Measurements from ENCODE around the gene LRRC32.

The LRRC32 gene

DNA sequence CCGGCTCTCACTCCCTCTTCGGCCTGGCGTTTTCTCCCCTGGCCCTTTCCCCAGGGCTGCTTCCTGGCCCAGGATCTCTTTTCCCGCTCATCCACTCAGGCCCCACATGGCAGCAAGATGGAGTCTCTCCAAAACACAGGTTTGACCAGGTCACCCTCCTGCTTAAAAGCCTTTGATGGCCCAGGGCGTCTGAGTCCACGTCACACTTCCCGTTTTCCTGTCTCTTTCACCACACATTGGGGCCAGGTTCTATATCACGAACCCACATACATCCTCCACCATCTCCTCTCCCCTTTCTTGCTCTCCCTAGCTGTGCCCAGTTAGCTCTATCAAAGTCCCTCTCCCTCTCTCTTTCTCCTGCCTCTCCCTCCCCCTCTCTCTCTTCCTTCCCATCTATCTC, 7.8 kb upstream of the LRRC32 start:
- DNase-seq (ENCODE audit: low read depth in 2 of 2): no peak

DNA sequence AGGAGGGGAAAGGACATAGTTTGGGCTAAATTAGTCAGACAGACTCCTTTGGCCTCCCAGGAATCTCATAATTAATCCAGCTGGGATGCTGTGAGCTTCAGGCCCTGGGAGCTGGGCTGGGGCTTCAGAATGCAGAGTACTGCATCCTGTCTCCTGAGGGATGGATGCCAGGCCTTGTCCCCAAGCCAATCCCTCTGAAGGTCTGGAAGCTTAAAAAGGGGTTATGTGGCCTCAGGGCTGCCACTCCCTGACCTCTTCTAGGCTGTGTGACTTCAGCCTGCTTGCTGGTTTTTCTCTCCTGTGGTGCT, 6.9 kb upstream of the LRRC32 start:
- no peak for DNase-seq (ENCODE audit: low read depth in 2 of 2)

DNA sequence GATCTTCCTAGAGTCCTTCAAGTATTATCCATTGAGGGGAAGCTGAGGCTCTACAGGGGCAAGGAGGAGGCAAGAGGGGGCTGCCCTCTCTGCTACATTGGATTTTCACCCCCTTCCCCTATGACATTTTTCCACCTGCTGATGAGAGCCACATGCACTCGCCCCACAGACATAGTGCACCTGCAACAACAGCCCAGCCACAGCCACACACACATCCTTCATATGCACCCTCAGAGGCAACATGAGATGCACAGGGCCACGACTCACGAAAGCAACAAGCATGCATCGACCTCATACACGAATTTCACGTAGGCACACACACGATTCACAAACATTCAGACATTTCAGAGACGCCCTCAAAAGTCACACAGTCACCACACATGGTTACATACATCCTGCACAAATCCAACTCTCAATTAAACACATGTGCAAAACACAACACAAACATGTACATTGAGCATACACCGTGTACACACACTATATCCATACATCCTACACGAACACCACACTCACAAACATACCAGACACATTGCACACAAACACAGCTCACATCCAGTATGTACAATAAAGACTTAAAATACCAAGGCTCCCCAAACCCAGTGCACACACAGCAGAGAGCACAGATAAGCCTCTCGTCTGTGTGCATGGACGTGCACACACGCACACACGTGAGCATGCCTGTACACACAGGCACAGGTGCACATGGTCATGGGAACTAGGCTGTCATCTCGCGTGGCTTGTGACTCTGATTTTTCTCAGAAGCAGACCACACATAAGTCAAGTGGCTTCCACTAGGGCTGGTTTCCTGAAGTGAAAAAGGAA, 6.3 kb upstream of the LRRC32 start:
- DNase-seq (ENCODE audit: low read depth in 2 of 2): no peak

DNA sequence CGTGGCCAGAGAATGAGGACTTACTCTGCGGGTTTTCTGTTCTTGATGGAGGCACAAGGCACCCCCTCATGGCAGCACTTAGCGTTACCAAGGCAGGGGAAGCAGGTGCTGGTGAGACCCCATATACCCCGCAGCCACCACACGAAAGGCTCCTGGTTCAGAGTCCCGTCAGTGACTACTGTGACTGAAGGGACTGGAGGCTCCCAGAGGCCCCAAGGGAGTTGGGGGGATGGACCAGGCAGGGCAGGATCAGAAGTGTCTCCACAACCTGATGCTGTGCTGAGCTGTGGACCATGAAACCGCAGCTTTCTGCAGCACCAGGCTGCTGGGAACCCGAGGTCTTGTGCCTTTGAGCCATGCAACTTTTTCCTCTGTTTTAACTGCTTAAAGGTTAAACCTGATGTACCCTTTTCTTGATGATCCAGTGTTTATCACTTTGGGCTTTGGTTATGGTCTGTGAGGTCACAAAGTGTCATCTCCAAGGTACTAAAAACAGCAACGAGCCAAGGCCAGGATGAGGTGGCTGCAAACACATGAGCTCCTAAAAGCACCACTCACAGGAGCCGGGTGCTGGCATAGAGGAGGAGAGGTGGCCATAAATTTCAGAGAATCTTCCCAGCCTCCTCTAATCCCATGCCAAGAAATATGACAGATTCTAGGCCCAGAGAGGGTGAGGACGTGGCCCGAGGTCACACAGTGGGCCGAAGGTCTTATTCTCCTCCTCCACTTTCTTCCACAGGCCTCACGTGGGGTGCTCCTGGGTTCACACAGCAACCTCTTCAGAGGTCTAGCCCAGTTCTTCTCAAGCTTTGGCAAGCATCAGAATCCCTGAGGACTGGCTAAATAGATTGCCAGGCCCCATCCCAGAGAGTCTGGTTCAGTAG, 4.2 kb upstream of the LRRC32 start:
- no peak for DNase-seq (ENCODE audit: low read depth in 2 of 2)

DNA sequence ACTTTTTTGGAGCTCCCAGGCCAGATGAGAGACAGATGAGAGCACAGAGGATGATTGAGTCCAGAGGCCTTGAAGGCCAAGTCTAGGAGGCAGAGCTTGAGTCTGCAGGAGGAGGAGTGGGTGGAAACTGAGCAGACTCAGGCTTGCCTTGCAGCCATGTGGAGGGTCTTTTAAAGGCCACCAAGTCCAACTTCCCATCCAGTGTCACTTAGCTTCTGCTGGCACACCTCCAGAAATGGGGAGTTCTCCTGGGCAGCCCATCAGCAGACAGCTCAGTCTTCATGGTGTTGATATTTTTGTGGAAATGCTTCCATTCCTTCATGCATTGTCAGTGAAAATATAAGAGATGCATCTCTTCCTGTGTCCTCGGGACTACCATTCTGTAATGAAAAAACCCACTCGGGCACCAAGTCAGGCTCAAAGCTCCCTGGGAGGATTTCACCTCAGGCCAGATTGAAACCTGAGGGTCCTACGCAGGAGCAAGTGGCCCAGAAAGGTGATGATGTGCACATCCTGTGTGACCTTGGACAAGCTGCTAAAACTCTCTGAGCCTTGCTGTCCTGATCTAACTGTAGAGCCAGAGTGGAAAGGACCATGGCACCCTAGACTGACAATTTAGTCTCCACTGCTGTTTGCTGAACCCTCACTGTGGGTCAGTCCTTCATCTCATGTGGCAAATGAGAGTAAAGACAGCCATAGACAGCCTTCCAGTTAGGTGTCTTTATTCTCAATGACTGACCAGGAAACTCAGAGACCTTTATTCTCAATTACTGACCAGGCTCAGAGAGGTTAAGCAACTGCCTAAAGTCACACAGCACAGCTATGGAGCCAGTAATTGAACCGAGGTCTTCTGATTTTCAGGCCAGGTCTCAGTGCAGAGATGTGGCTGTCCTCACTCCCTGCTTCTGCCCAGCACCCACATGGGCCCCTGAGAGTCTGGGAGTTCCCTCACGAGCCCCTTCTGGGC, 2.9 kb upstream of the LRRC32 start:
- DNase-seq (ENCODE audit: low read depth in 2 of 2): no peak

DNA sequence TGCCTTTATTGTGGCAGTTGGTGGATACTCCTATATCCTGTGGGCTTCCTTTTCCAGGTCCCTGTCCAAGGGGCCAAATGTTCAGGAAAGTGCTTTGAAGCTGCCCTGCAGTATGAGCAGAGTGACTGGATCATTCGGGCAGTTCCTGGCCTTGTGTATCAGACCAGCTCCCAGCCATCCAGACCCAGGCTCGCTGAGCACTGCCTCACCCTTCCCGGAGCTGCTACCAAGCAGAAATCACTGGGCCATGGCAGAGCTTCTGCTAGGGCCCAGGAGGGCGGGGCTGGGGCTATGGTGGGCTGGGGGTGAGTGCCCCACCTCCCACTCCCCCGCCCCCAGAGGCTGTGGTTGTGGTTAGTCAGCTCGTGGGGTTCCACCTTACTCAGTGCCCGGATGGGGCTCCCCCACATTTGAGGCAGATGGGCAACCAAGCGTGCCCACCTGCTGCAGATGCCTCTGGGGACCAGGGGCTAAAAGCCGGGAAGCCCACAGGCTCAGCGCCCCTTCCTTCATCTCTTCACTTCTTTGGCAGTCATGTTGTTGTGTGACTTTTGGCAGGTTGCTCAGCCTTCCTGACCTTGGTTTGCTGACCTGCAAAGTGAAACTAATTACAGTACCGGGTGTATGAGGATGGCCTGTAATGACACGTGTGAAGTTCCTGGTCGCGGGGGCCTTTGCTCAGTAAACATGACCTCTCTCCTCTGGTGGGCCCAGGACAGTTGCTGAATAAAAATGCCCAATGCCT, 2.1 kb upstream of the LRRC32 start:
- DNase-seq (ENCODE audit: low read depth in 2 of 2): peak; percentile 41 to 46

DNA sequence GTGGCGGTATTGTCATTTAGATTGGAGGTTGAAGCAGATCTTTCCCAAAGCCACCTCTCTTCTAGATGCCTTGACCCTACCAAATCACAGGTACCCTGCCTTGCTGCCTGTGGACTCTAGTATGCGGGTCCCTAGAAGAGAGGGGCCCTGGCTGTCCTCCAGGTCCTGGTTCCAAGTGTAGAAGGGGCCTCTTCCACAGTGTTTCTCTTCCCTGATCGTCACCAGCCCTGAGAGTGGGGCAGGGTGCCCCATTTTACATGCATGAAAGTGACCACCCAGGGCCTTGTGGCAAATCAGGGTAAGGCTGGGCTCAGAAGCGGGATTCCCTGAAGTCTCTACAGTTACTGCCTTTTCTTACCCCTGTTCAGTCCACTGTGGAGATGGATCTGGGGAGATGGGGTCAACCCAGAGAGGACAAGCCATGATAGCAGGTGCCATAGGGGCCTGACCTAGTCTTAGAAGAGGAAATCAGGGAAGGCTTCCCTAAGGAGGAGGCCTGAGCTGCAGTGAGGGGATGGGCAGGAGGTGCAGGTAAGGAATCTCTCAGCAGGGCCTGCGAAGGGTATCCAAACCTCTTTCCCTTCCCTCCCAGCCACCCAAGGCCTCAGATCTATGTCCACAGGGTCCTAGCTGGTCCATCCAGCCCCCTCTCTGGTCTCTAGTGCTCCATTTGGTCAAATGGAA, 1.2 kb upstream of the LRRC32 start:
- DNase-seq (ENCODE audit: low read depth in 2 of 2): no peak

DNA sequence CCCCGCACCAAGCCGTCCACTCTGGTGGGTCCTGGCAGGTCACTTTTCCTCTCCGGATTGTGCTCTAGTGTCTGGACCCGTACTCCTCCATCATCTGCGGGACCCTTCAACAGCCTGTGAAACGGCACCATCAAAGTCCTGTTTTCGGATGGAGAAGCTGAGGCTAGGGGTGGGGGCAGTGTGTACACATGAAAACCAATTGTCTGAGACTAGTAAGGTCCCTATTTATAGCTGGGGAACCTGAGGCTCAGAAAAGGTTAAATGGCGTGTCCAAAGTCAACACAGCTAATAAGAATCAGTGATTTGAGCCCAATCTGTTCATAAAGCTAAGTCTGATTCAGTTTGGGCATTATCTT, 668 bp upstream of the LRRC32 start:
- DNase-seq (ENCODE audit: low read depth in 2 of 2): no peak

DNA sequence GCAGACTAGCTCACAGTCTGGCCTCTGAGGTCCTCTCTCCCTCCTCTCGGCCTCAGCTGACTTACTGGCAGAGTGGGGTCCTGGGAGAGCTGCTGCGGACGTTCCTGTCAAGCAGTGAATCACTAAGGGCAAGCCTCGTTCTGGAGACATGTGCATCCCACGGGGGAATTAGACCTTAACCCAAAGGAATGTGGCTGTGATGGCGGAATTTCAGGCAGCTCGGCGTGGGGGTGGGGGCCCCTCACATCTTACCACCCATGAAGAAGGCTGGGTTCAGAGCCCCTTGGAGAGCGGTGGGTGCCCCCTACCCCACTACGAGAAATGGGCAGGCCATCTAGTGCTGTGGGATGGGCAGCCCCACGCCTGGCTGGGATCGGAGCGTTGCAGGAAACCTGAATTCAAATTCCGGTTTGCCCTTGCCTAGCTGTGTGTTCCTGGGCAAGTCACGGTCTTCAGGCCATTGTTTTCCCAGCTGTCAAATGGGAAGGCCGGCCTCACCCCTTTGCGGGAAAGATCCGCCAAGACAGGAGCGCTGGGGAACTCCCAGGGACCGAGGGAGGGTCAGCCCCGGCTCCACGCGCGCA, 554 bp downstream of the LRRC32 start:
- no peak for DNase-seq (ENCODE audit: low read depth in 2 of 2)

DNA sequence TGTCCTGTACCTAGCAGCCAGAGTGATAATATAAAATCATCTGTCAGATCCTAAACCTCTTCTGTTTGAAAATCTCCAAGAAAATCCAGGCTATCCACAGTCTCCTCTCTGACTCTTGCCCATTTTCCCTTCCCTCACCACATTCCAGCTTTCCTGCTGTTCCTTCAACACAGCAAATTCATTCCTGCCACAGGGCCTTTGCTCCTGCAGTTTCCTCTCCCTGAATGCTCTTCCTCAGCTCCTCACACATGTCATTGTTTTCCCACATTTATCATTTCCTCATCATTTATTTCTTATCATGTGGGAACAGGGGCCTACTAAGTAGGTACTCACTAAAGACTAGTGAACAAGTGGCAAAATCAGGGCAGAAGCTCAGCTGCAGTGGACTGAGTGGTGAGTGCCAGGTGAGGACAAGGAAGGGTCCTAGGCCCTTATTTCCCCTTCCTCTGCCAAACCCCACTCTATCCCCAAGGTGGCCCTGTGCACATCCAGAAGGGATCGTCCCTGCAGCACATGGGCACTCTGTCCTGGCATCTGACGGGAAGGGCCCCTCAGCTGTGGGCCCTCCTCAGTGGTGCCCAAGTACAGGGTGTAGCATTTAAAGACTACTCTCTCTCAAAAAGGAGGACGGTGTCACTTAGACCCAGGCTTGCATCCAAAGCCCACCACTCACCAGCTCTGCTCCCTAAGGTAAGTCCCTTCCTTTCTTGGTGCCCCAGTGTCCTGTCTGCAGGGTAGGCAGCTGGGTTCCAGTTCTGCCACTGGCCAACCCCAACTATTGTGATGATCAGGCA, 2.0 kb downstream of the LRRC32 start:
- no peak for DNase-seq (ENCODE audit: low read depth in 2 of 2)

DNA sequence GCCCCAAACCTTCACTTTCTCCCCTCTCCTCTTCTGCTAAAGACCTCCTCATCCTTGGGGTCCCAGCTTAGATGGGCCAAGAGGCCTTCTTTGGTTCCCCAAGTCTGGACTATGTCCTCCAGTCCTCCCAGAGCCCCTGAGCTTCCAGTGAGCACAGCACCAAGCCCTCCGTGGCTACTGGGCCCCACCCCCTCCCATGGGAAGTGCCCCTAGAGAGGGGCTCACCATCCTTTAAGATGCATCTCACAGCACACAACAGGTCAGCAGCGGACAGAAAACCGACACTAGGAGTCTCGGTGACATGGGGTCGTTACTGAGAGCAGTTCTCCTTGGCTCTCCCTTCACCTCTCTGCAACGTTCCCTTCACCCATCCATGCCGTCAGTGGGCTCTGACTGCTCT, 2.7 kb downstream of the LRRC32 start:
- no peak for DNase-seq (ENCODE audit: low read depth in 2 of 2)

DNA sequence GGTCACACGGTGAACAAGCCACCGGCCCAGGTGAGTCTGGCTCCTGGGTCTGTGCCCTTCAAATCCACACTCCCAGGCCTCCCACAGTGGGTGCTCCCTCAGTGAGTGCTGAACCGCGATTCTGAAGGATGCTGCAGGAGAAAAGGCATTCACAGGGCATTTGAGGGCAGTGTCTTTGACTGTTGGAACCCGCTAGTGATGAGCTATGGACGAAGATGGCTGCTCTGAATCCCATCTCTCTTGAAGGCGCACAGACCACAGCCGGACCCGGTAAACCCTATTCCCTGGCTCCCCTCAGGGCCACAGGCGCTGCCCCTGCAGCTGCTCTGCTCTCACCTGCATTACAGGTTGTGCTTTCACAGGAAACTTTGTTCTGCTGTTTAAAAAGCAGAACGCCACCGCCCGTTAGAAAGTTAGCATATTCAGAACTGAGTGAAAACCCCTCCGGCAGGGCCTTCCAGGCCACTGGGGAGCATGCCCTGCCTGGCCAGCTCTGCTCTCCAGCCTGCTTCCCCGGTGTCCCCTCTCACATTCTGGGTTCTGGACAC, 3.2 kb downstream of the LRRC32 start:
- no peak for DNase-seq (ENCODE audit: low read depth in 2 of 2)

DNA sequence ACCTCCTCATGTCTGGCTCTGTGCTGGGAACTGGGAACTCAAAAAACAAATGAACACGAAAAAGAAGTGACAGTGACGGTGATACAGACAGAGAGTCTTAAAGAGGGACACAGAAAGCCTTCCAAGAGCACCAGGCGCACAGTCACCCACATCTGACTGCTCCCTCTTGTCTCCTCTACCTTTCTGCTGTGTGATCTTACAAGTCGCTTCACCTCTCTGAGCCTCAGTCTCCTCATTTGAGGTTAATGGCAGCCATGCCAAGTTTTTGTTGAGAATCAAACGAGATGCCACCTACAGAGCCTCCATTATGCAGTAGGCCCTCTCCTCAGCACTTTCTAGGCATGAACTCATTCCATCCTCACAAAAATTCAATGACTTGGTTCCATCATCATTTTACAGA, 3.7 kb downstream of the LRRC32 start:
- DNase-seq (ENCODE audit: low read depth in 2 of 2): no peak

DNA sequence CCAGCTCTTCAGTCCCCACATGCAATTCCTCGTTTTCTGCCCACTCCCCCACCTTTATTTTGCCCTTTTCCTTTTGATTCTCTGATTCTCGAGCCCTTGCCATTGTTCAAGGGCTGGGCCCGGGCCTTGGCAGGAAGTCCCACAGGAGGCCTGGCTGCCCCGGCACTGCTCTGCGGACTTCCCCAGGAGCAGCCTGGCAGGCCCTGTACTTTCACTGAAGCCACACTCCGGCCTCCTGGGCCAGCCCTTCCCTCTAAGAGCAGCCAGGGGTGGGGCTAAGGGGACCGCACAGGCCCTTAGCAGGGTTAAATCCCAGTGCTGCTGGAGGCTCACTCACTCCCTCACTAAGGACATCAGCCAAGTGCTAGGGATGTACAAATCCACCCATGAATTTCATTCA, 4.1 kb downstream of the LRRC32 start:
- no peak for DNase-seq (ENCODE audit: low read depth in 2 of 2)

DNA sequence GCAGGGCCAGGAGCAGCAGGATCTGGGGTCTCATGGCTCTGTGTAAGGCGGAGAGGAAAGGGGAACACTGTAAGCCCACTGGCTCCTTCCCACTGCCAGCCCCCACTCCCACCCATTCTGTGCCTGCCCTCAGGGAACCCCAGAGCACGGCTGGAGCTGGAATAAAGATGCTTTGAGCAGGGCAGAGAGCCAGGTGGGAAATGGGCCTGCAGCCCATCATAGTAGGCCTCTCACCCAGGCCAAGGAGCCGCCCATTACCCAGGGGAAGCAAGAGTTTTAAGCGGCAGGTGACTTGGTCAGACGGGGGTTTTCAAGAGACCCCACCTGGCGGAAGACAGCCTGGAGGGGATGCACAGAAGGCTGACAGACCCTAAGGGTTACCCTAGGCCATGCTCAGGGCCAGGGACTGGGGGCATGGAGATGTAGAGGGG, 4.6 kb downstream of the LRRC32 start:
- no peak for DNase-seq (ENCODE audit: low read depth in 2 of 2)

DNA sequence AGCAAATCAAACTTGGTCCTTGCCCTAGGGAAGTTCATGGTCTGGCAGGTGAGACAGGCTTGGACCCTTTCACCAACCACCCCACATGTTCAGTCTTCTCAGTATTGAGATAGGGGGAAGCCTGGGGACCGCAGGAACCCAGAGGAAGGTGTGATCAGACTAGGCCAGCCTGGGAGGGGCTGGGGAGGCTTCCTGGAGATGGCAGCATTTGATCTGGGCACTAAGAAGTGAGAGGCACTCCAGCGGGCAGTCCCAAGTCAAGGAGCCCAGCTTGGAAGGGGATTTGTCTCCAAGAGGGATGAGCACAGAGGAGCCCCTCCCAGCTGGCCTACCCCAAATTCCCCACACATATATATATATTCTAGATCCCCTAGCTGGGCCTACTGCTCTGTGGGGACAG, 5.4 kb downstream of the LRRC32 start:
- no peak for DNase-seq (ENCODE audit: low read depth in 2 of 2)

DNA sequence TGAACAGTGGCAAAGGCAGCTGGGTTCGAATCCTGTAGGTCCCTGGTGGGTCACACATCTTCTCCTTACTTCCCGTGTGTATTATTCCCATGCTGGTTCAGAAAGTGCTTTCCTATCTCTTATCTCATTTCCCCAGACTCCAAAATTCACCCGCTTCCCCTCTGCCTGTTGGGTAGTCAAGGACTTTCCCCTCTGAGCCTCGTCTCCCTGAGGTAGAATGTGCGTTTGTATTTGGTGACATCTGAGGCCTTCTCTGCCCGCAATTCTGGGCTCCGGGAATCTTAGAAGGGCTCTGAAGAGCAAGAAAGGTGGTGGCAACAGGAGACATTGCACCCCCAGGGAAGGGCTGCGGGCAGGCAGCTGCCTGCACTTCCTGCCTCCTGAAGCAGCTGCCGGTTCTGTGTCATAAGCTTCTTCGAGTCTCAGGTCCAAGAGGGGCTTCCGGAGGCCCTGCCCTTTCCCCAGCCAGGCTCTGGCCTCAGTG, 5.9 kb downstream of the LRRC32 start:
- no peak for DNase-seq (ENCODE audit: low read depth in 2 of 2)

DNA sequence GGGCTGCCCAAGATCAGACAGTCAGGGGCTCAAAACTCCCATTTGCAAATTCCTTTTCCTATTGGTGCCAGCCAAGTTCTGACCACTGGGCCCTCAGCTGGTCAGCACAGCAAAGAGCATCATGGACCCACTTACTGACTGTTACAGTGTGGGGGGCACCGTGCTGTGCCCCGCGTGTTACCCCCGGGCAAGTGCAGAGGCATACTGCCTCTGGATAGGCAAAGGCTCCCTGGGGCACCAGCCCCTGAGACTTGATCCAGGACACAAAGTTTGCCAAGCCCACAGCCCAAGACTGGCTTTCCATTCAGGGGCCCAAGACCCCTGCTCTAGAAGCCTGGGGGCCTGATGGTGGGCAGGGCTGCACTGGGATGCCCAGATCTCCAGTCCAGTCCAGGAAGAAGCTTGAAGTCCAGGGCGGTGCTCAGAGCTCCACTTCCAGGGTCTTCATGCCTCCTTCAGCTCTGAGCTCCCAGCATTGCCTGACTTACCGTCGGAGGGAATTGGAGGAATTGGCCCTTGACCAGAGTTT, 6.6 kb downstream of the LRRC32 start:
- no peak for DNase-seq (ENCODE audit: low read depth in 2 of 2)

DNA sequence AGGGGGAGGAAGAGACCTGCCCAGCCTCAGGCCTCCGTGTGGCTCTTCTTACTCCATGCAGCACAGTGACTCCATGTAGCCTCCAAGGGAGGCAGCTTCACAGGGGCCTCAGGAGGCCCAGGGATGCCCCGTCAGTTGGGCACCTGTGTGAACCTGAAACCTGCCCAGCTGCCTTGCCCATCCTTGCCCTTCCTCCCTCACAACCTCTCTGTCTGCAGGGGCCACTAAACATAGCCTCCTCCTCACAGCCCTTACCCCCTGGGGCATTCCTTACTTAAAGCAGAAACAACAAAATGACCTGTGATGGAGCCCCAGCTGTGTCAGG, 7.1 kb downstream of the LRRC32 start:
- DNase-seq (ENCODE audit: low read depth in 2 of 2): no peak
